Bronchial epithelial cell (primary cell): ENCODE results near the gene BCKDK. TPM values are rescaled to one million over a fixed set of nuclear protein-coding genes. Genes with fewer than 3 reads are reported as not detected.

Source experiments
- DNase-seq: peaks from one replicate; pipeline ENCODE4 v3.0.0-alpha.2; 2010; ENCODE audit warnings: low read depth
- FAIRE-seq: peaks from 2 replicates; lab custom pipeline; 2011; peaks lifted over from hg19 to GRCh38; lab: Jason Lieb, UNC
- H3K27me3 ChIP-seq: 2 replicates; pipeline ENCODE4 v1.5.1; 2011; ENCODE audit warnings: low read length; ENCODE audit not compliant: control insufficient read depth, insufficient read depth
- H3K36me3 ChIP-seq: 2 replicates; pipeline ENCODE4 v1.5.1; 2011; ENCODE audit warnings: low read length; ENCODE audit not compliant: control insufficient read depth, insufficient read depth
- H3K4me3 ChIP-seq: 2 replicates; pipeline ENCODE4 v1.5.1; 2011; ENCODE audit warnings: mild to moderate bottlenecking, low read depth, low read length, control low read depth
- total RNA-seq: library from RNA; depleted of rRNA; stranded (reverse); fragments of >200 nt; gene quantifications from 2 replicates; pipeline ENCODE4 v1.2.1, GENCODE V29; 2014
- TF ChIP-seq, protein P1 (sequence below): IDR thresholded peaks from 2 replicates; pipeline ENCODE4 v1.5.1; 2011; ENCODE audit warnings: mild to moderate bottlenecking, moderate library complexity, low read length, control low read depth, inconsistent platforms; ENCODE audit not compliant: insufficient read depth, severe bottlenecking

BCKDK gene
- total RNA-seq, 1 donor from 2014 or later: 7.9 TPM

DNA sequence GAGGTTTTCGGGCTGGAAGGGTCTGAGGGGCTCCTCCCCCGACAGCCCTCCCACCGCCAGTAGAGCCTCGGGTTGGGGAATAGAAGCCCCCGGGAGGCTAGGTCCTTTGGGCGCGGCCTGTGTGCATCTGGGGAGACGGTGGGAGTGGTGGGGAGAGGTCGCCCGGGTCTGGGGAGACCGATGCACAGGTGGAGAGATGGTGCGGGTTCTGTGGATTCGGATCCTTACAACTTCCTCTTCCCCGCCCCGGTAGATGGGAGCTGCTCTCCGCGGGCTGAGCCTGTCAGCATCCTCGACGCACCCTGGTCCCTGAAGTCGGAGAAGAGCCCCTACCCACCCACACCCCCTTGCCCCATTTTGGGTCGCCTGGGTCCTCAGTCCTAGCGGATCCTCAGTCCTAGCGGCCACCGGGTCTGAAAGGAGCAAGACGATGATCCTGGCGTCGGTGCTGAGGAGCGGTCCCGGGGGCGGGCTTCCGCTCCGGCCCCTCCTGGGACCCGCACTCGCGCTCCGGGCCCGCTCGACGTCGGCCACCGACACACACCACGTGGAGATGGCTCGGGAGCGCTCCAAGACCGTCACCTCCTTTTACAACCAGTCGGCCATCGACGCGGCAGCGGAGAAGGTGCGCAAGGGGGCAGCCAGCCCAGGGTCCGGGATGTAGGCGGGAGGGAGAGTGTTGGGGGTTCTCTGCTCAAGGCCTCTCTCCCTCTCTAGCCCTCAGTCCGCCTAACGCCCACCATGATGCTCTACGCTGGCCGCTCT is 790 bp downstream of the BCKDK start:
- Histone ChIP-seq H3K4me3 (peak overlapping the region; percentile 96), H3K27me3 (no peaks in the 10 kb centered on the region), H3K36me3 (peaks cover 16% of the 10 kb centered on the region)
- FAIRE-seq (no peak), DNase-seq (no peak)
- TF ChIP-seq, protein P1, sequence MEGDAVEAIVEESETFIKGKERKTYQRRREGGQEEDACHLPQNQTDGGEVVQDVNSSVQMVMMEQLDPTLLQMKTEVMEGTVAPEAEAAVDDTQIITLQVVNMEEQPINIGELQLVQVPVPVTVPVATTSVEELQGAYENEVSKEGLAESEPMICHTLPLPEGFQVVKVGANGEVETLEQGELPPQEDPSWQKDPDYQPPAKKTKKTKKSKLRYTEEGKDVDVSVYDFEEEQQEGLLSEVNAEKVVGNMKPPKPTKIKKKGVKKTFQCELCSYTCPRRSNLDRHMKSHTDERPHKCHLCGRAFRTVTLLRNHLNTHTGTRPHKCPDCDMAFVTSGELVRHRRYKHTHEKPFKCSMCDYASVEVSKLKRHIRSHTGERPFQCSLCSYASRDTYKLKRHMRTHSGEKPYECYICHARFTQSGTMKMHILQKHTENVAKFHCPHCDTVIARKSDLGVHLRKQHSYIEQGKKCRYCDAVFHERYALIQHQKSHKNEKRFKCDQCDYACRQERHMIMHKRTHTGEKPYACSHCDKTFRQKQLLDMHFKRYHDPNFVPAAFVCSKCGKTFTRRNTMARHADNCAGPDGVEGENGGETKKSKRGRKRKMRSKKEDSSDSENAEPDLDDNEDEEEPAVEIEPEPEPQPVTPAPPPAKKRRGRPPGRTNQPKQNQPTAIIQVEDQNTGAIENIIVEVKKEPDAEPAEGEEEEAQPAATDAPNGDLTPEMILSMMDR: no peak

DNA sequence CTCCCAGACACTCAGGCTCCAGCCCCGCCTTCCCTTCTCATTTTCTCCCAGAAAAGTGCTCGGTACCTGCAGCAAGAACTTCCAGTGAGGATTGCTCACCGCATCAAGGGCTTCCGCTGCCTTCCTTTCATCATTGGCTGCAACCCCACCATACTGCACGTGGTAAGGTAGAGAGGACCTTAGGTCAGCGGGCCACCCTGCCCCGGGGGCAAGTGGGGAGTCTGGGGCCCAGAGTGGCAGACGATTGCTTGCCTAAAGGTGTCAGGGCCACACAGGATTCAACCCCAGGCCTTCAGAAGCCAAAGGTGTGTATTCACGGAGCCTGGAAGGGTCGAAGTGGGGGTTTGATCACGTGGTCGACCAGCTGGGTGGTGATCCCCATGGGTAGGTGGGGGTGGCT is 1.4 kb downstream of the BCKDK start:
- Histone ChIP-seq H3K4me3 (no peak overlapping the region), H3K27me3 (no peaks in the 10 kb centered on the region), H3K36me3 (peaks cover 16% of the 10 kb centered on the region)
- TF ChIP-seq, protein P1: no peak
- no peak for FAIRE-seq
- no peak for DNase-seq

DNA sequence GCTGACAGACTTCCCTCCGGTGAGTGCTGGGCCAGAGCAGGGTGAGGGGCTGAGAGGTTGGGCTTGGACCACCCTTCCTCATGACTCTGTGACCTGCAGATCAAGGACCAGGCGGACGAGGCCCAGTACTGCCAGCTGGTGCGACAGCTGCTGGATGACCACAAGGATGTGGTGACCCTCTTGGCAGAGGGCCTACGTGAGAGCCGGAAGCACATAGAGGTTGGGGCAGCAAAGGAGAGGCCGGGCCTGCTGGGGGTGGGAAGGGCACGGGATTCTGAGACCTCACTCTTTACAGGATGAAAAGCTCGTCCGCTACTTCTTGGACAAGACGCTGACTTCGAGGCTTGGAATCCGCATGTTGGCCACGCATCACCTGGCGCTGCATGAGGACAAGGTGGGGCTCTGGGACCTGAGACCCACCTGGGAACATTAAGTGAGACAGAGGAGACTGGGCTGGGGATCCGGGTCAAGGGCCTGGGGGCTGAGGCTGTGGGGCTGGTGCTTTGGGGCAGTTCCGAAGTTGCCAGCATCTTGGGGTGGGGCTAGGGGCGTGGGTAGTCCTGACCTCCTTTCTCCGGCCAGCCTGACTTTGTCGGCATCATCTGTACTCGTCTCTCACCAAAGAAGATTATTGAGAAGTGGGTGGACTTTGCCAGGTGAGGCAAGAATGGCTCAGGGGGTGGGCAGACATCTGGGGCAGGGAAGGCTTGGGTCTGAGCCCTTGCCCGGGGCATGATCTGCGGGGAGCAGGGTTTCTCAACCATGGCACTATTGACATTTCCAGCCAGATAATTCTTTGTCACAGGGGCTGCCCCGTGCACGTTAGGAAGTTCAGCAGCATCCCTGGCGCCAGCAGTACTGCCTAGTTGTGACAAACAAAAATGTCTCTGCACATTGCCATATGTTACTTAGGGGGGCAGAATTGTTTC is 2.2 kb downstream of the BCKDK start:
- peaks cover 16% of the 10 kb centered on the region for H3K36me3 ChIP-seq
- no peak for FAIRE-seq
- DNase-seq: no peak
- H3K27me3 ChIP-seq: no peaks in the 10 kb centered on the region
- TF ChIP-seq, protein P1: no peak
- H3K4me3 ChIP-seq: no peak overlapping the region

DNA sequence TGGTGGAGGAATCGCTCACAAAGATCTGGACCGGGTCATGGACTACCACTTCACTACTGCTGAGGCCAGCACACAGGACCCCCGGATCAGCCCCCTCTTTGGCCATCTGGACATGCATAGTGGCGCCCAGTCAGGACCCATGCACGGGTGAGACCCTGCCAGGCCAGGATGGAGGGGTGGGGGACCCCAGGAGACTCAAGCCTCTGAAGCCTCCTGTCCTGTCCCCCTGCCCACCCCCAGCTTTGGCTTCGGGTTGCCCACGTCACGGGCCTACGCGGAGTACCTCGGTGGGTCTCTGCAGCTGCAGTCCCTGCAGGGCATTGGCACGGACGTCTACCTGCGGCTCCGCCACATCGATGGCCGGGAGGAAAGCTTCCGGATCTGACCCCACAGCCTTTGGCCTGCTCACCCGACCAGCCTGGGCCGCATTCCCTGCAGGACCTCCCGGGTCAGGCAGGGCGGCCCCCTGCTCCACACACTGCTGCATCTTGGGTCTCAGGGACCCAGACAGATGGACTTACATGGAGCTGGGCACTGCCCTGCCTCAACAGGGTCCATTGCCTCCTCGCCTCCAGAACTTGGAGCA is 3.8 kb downstream of the BCKDK start:
- Histone ChIP-seq H3K36me3 (peaks cover 16% of the 10 kb centered on the region), H3K4me3 (no peak overlapping the region), H3K27me3 (no peaks in the 10 kb centered on the region)
- TF ChIP-seq, protein P1: no peak
- DNase-seq (no peak), FAIRE-seq (no peak)

DNA sequence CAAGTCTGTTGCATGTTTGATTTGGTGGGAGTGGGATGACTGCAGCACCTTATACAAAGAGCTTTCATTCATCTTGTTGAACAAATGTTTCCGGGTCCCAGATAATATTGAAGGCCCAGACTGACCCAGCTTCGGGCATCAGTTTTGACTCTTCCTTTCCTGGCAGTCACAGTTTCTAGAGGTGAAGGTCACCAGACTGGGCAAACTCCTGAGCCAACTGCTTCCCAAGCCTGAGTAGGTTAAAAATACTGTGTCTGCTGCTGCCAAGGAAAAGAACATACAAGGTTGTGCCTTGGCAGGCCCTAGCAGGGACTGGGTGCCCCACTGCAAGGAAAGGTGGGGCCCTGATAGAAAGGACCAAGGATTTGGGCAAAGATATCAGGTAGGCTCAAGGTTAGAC is 4.5 kb downstream of the BCKDK start:
- DNase-seq: no peak
- peaks cover 16% of the 10 kb centered on the region for H3K36me3 ChIP-seq
- no peaks in the 10 kb centered on the region for H3K27me3 ChIP-seq
- TF ChIP-seq, protein P1: no peak
- FAIRE-seq: no peak
- no peak overlapping the region for H3K4me3 ChIP-seq
